Bronchial smooth muscle cell (primary cell): ENCODE results near the gene PODNL1. TPM values are rescaled to one million over a fixed set of nuclear protein-coding genes. Genes with fewer than 3 reads are reported as not detected.

ENCODE experiments used
- total RNA-seq: library from RNA; depleted of rRNA; stranded (reverse); fragments of >200 nt; gene quantifications from 2 replicates; pipeline ENCODE4 v1.2.1, GENCODE V29; 2014

PODNL1 gene, protein sequence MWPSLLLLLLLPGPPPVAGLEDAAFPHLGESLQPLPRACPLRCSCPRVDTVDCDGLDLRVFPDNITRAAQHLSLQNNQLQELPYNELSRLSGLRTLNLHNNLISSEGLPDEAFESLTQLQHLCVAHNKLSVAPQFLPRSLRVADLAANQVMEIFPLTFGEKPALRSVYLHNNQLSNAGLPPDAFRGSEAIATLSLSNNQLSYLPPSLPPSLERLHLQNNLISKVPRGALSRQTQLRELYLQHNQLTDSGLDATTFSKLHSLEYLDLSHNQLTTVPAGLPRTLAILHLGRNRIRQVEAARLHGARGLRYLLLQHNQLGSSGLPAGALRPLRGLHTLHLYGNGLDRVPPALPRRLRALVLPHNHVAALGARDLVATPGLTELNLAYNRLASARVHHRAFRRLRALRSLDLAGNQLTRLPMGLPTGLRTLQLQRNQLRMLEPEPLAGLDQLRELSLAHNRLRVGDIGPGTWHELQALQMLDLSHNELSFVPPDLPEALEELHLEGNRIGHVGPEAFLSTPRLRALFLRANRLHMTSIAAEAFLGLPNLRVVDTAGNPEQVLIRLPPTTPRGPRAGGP
- total RNA-seq = 1.0 and 1.3 TPM in 2 replicates

DNA sequence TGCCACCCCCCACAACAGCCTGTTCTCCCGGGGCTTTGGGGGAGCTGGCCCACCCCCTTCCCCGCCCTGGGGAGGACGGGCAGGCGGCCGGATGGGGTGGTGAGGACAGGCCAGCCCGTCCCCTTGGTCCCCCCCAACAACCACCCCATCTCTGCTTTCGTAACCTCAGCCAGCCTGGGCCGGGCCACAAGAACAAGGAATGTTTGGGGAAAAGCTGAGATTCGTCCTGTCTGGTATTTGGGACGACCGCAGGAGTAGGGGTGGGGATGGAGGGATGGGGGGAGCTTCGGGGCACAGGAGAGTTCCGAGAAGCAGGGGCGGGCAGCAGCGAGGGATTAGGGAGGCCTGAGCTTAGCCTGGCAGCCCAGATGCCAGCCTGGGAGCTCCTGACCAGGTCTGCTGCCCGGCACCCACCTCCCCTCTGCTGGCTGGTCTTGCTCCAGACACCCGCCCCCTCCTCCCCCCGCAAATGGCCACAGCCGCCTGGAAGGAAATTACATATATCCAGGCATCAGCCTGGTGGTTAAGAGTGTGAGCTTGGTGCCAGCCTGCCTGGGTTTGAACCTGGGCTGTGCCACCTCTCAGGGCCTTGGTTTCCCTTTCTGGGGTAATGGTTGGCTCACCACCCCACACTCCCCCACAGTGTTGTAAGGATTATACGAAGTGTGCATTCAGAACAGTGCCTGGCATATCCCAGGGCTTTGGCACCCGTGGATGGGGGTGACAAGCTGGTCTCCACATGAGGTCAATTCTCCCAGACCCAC lies at the start of gene PODNL1:
Gene PODNL1, minus strand, starts transcription at position 117 of the 764 bp plus-strand sequence. CDS start 236 bp downstream, outside the sequence.

DNA sequence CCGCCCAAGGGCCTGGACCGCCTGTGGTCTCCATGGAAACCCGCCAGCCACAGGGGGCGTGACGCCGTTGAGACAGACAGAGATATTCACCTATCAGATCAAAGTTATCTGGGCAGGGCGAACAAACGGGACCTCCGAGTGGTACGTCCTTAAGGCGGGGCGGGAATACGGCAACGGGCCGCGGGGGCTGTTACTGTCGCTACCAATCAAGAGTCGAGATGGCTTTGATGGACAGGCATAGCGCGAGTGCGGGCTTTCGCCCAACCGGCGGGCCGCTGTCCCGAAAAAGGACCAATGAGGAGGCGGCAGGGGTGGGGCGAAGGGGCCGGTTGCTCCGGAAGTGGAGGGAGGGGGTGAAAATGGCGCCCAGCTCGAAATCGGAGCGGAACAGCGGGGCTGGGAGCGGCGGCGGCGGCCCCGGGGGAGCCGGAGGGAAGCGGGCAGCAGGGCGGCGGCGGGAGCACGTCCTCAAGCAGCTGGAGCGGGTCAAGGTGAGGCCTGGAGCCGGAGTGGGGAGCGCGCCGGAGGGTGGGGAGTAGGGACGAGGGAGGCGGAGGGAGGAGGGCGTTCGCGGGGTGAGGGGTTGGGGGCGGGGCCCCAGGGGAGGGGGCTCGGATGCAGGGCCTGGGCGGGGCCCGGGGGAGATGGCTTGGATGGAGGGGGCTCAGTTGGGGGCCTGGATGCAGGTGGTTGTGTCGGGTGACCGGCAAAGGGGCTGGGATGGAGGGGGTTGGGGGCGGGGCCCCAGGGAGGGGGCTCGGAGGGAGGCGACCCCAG lies 14.1 kb upstream of the PODNL1 start, which contains the start of gene DCAF15:
Gene DCAF15, plus strand, starts transcription at position 356 of the 777 bp plus-strand sequence. Its CDS starts 4 bp downstream, at position 360.

DNA sequence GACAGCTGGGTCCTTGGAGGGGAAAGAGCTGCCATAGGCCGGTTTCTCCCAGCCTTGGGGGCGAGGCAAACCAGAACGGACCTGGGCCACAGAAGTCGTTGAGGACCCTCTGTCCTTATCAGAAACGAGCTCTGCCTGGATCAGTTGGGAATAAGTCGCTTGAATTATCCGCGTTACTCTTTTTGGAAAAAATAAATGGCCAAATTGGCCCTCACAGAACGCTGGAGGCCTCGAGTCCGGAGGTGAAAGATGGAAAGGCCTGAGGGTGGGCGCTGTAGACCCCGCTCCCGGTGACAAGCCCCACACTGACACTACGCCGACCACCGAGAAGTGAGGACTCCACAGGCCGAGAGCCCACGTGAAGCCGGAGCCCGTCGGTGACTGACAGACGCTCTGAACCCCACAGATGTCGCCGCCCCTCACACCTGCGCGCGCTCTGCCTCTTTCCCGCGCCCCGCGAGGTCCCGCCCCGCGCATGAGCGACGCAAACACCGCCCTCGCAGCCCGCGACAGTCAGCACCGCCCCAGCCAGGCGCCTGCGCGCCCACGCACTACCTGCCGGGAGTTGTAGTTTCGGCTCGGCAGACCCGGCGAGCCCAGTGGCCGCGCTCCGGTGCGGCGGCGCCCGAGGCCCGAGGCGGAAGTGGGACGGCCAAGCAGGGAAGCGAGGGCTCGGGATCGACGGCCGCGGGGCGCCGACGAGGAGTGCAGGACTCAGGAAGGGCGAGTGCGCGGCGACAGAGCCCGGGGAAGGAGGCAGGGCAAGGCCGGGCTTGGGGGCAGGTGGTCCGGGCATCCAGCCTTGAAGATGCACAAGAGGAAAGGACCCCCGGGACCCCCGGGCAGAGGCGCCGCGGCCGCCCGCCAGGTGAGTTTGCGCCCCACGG lies 32.3 kb downstream of the PODNL1 start, which contains the start of the genes BRME1 and CC2D1A:
Gene BRME1, minus strand, starts transcription at position 484 of the 887 bp plus-strand sequence. CDS start 1,225 bp downstream, outside the sequence.
Gene CC2D1A, plus strand, starts transcription at position 568 of the 887 bp plus-strand sequence. Its CDS starts 241 bp downstream, at position 809.

Other genes starting within 250 kb of the PODNL1 start
- 20.6 and 23.6 TPM in 2 replicates for gene MRI1, start 173.9 kb downstream of the PODNL1 start, total RNA-seq
- 58.6 and 87.6 TPM in 2 replicates for gene C19orf53, start 164.0 kb downstream of the PODNL1 start, total RNA-seq
- 1.5 and 2.2 TPM in 2 replicates for gene ZSWIM4, start 143.0 kb downstream of the PODNL1 start, total RNA-seq
- 0.43 TPM in 1 of 2 replicates, not detected in the other for gene NANOS3, start 61.3 kb downstream of the PODNL1 start, total RNA-seq
- gene BRME1, start 32.3 kb downstream of the PODNL1 start, total RNA-seq = 0.32 TPM in 1 of 2 replicates, not detected in the other
- 4.7 and 6.6 TPM in 2 replicates for gene CC2D1A, start 32.2 kb downstream of the PODNL1 start, total RNA-seq
- 4.6 and 7.6 TPM in 2 replicates for gene DCAF15, start 14.1 kb upstream of the PODNL1 start, total RNA-seq
- 1.6 and 2.6 TPM in 2 replicates for gene RFX1, start 67.9 kb upstream of the PODNL1 start, total RNA-seq
- not detected in 2 replicates for gene RLN3, start 89.7 kb upstream of the PODNL1 start, total RNA-seq
- 0.26 and 1.6 TPM in 2 replicates for gene IL27RA, start 93.3 kb upstream of the PODNL1 start, total RNA-seq
- gene PALM3, start 123.7 kb upstream of the PODNL1 start, total RNA-seq = 0.16 and 0.17 TPM in 2 replicates
- 0.34 and 0.63 TPM in 2 replicates for gene MISP3, start 134.4 kb upstream of the PODNL1 start, total RNA-seq
- not detected in 2 replicates for gene C19orf67, start 147.4 kb upstream of the PODNL1 start, total RNA-seq
- 12.4 and 13.9 TPM in 2 replicates for gene SAMD1, start 152.3 kb upstream of the PODNL1 start, total RNA-seq
- 33.1 and 42.7 TPM in 2 replicates for gene PRKACA, start 179.3 kb upstream of the PODNL1 start, total RNA-seq
- gene ASF1B, start 198.2 kb upstream of the PODNL1 start, total RNA-seq = 0.43 and 0.95 TPM in 2 replicates